ENCODE data around the gene ABL2.
"Not testable (repeated sequence)": the region's sequence is repeated elsewhere in the genome, so short reads cannot be mapped to it uniquely, and the experiment has no call there.

ABL2 gene

GRCh38 chr1:179197690-179198297 is 31.7 kb downstream of the ABL2 start:
- TF ChIP-seq, protein P1, sequence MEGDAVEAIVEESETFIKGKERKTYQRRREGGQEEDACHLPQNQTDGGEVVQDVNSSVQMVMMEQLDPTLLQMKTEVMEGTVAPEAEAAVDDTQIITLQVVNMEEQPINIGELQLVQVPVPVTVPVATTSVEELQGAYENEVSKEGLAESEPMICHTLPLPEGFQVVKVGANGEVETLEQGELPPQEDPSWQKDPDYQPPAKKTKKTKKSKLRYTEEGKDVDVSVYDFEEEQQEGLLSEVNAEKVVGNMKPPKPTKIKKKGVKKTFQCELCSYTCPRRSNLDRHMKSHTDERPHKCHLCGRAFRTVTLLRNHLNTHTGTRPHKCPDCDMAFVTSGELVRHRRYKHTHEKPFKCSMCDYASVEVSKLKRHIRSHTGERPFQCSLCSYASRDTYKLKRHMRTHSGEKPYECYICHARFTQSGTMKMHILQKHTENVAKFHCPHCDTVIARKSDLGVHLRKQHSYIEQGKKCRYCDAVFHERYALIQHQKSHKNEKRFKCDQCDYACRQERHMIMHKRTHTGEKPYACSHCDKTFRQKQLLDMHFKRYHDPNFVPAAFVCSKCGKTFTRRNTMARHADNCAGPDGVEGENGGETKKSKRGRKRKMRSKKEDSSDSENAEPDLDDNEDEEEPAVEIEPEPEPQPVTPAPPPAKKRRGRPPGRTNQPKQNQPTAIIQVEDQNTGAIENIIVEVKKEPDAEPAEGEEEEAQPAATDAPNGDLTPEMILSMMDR (IDR thresholded peaks at IDR 0.05; ENCODE audit: low read depth, low read length, missing control alignments): no peak
- DNase-seq (ENCODE audit: low read depth): no peak
- in situ Hi-C loops (cut with HindIII; ENCODE audit: low sequenced_read_pairs): no loop called here
- no peak overlapping the region for H3K4me3 ChIP-seq (ENCODE audit: low read depth, low read length)

GRCh38 chr1:179195857-179196256 is 33.6 kb downstream of the ABL2 start:
- DNase-seq (ENCODE audit: low read depth); H3K4me3 ChIP-seq (ENCODE audit: low read depth, low read length); in situ Hi-C loops (cut with HindIII; ENCODE audit: low sequenced_read_pairs): not testable (repeated sequence)

DNA sequence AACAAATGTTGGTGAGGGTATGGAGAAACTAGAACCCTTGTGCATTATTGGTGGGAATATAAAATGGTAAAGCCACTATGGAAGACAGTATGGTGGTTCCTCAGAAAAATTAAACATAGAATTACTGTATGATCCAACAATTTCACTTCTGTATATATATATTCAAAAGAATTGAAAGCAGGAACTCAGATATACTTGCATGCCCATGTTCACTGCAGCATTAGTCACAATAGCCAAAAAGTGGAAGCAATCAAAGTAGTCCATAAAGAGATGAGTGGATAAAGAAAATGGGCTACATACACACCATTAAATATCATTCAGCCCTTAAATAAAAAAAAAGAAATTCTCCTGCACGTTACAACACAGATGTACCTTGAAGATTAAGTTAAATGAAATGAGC is 34.1 kb downstream of the ABL2 start:
- in situ Hi-C loops (cut with HindIII; ENCODE audit: low sequenced_read_pairs): no loop called here
- no peak overlapping the region for H3K4me3 ChIP-seq (ENCODE audit: low read depth, low read length)
- TF ChIP-seq, protein P1 (IDR thresholded peaks at IDR 0.05; ENCODE audit: low read depth, low read length, missing control alignments): no peak
- no peak for DNase-seq (ENCODE audit: low read depth)

DNA sequence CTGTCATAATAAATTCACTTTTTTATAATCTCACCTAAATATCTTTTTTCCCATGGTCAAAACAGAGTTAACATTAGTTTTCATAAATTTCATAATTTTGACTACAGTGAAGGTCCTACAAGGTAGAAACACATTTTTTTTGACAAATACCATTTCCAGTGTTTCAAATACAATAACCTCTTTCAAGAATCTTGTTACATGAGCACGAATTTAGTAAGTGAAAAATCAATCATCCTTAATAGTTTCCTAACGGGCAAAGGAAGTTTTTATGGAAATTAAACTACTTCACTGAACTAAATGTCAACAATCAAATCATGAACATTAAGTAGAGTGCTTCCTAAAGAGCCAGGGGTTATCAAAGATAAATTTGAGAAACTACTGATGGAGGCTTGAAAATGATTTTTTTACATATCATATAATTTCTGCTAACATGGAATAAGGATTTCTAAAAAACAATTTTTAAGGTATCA is 35.4 kb downstream of the ABL2 start:
- in situ Hi-C loops (cut with HindIII; ENCODE audit: low sequenced_read_pairs): no loop called here
- TF ChIP-seq, protein P1 (IDR thresholded peaks at IDR 0.05; ENCODE audit: low read depth, low read length, missing control alignments): no peak
- DNase-seq (ENCODE audit: low read depth): no peak
- H3K4me3 ChIP-seq (ENCODE audit: low read depth, low read length): no peak overlapping the region

DNA sequence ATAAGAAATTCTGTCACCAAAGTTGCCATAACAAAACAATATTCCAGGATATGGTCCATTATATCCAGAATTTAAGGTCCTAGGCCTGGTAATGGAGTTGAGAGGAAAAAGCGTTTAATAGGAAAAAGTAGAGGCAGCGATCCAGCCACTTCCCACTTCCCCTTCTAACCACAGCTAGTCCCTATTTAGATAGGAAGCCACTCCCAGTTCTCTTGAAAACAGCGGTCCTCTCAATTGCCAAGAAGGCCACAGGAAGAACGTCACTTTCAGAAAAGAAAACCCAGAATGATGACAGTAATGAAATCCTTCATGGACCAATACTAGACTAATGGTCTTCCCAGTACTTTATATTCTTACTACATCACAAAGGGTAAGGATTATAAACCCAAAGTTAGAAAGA is 38.6 kb downstream of the ABL2 start:
- in situ Hi-C loops (cut with HindIII; ENCODE audit: low sequenced_read_pairs): no loop called here
- TF ChIP-seq, protein P1 (IDR thresholded peaks at IDR 0.05; ENCODE audit: low read depth, low read length, missing control alignments): no peak
- no peak overlapping the region for H3K4me3 ChIP-seq (ENCODE audit: low read depth, low read length)
- no peak for DNase-seq (ENCODE audit: low read depth)

GRCh38 chr1:179187735-179188471 is 41.6 kb downstream of the ABL2 start:
- TF ChIP-seq, protein P1 (IDR thresholded peaks at IDR 0.05; ENCODE audit: low read depth, low read length, missing control alignments): no peak
- in situ Hi-C loops (cut with HindIII; ENCODE audit: low sequenced_read_pairs): no loop called here
- no peak overlapping the region for H3K4me3 ChIP-seq (ENCODE audit: low read depth, low read length)
- DNase-seq (ENCODE audit: low read depth): no peak

DNA sequence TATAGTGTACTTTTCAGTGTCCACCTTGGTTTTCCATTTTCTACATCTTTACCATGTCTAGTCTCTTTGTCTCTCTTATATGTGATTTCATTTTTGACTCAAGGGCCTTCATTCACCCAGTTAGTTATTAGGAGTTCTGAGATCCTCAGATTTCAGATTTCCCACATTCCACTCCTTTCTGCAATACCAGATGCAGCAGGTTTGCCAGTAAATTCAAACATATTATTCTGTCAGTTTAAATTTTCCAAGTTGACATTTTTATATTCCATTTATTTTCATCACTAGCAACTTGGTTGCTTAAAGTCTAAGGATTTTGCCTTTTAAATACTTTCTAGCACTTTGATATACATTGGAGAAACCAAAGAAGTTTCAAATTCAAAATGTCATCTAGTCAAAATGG is 42.4 kb downstream of the ABL2 start:
- in situ Hi-C loops (cut with HindIII; ENCODE audit: low sequenced_read_pairs): no loop called here
- H3K4me3 ChIP-seq (ENCODE audit: low read depth, low read length): no peak overlapping the region
- TF ChIP-seq, protein P1 (IDR thresholded peaks at IDR 0.05; ENCODE audit: low read depth, low read length, missing control alignments): no peak
- no peak for DNase-seq (ENCODE audit: low read depth)

Measured in astrocyte of the cerebellum (primary cell).